HepG2 (cell line): ENCODE measurements around the gene MYO1G. TPM values are rescaled to one million over a fixed set of nuclear protein-coding genes. Genes with fewer than 3 reads are reported as not detected.

ENCODE experiments used
- ATAC-seq: fragments of 200-7000 bp; cut with Tn5 transposase; 3 replicates; pipeline ENCODE4 v1.9.1; 2020; ENCODE audit warnings: mild to moderate bottlenecking, moderate library complexity
- BruUV-seq: library from RNA; stranded (reverse); fragments of 400-500 nt; replicated peaks from 2 replicates; lab custom pipeline; 2021; lab: Mats Ljungman, UMichigan
- CTCF ChIA-PET: fragments of 300-600 bp; formaldehyde crosslinking; extraction: SDS; loops from one replicate; lab custom pipeline; 2021; ENCODE audit warnings: low total read pairs, inconsistent platforms, low intra/inter-chr PET ratio; lab: Yijun Ruan, JAX
- POLR2A ChIA-PET: fragments of 350-600 bp; sonication (Branson Sonifier 250); formaldehyde crosslinking; loops from one replicate; lab custom pipeline; 2020; ENCODE audit warnings: antibody characterized with exemption, inconsistent platforms; lab: Yijun Ruan, JAX
- DNase-seq: peaks from one replicate; pipeline ENCODE4 v3.0.0-alpha.2; 2015; ENCODE audit warnings: low spot score
- FAIRE-seq: peaks from 3 replicates; lab custom pipeline; 2011; peaks lifted over from hg19 to GRCh38; lab: Jason Lieb, UNC
- H2AFZ ChIP-seq: one replicate; pipeline ENCODE4 v1.6.1; 2011; ENCODE audit warnings: low read length, inconsistent platforms
- H3K27ac ChIP-seq: fragments of 300-600 bp; 3 replicates; pipeline ENCODE4 v1.8.0; 2011; ENCODE audit warnings: mixed run types, mild to moderate bottlenecking, mixed read lengths, low read length, inconsistent platforms; ENCODE audit not compliant: insufficient read depth; ENCODE audit errors: extremely low read length
- H3K27me3 ChIP-seq, 2 experiments: fragments of 200-600 bp in 1 of 2; 2 replicates in 1 of 2; 3 replicates in 1 of 2; pipeline versions ENCODE4 v1.6.0 to v1.8.0; 2011; ENCODE audit warnings: low read length in 2 of 2, mild to moderate bottlenecking in 2 of 2, moderate library complexity in 2 of 2, inconsistent platforms in 1 of 2; ENCODE audit not compliant: insufficient read depth in 2 of 2, control insufficient read depth in 1 of 2
- H3K36me3 ChIP-seq, 2 experiments: fragments of 200-600 bp in 1 of 2; replicated peaks in 1 of 2; 2 replicates in 1 of 2; 3 replicates in 1 of 2; pipeline versions ENCODE4 v1.5.1 to v1.8.0; 2011; ENCODE audit warnings: low read length in 2 of 2, inconsistent platforms in 1 of 2; ENCODE audit not compliant: insufficient read depth in 2 of 2, control insufficient read depth in 1 of 2
- H3K4me1 ChIP-seq: 2 replicates; pipeline ENCODE4 v1.5.1; 2012; ENCODE audit warnings: low read length, inconsistent platforms; ENCODE audit not compliant: insufficient read depth
- H3K4me2 ChIP-seq: 2 replicates; pipeline ENCODE4 v1.6.0; 2011; ENCODE audit warnings: low read depth, low read length, inconsistent platforms
- H3K4me3 ChIP-seq, 3 experiments: fragments of 200-600 bp in 1 of 3; sonication (generic), shearing (Covaris generic) in 1 of 3; replicated peaks in 1 of 3; 2 replicates each; pipeline ENCODE4 v1.5.1; 2011 to 2016; ENCODE audit warnings: low read length in 3 of 3, inconsistent platforms in 2 of 3, low read depth in 2 of 3, mild to moderate bottlenecking in 2 of 3, control low read depth in 1 of 3, mixed read lengths in 1 of 3; ENCODE audit not compliant: insufficient read depth in 1 of 3
- H3K79me2 ChIP-seq: one replicate; pipeline ENCODE4 v1.6.1; 2011; ENCODE audit warnings: low read length, inconsistent platforms; ENCODE audit not compliant: insufficient read depth
- H3K9ac ChIP-seq: 2 replicates; pipeline ENCODE4 v1.6.0; 2011; ENCODE audit warnings: mild to moderate bottlenecking, low read depth, low read length, inconsistent platforms; ENCODE audit not compliant: insufficient read depth
- H3K9me3 ChIP-seq: 2 replicates; pipeline ENCODE4 v1.5.1; 2012; ENCODE audit warnings: mild to moderate bottlenecking, low read length
- H4K20me1 ChIP-seq: 2 replicates; pipeline ENCODE4 v1.6.0; 2011; ENCODE audit warnings: inconsistent platforms, mild to moderate bottlenecking, low read length, moderate library complexity; ENCODE audit not compliant: insufficient read depth
- CEBPG ChIP-seq: IDR thresholded peaks from 2 replicates; pipeline ENCODE4 v1.6.1; 2016
- PHF21A ChIP-seq: sonication (generic); formaldehyde crosslinking; IDR thresholded peaks from 2 replicates; pipeline ENCODE4 v1.5.0; 2020; ENCODE audit warnings: mild to moderate bottlenecking, missing genetic modification reagents
- SMC3 ChIP-seq: IDR thresholded peaks from 2 replicates; pipeline ENCODE4 v1.6.1; 2011; ENCODE audit warnings: low read length, improper control_type of control experiment
- SNRNP70 ChIP-seq: fragments of 200-400 bp; formaldehyde crosslinking; IDR thresholded peaks from 2 replicates; pipeline ENCODE4 v1.6.1; 2017; ENCODE audit warnings: mild to moderate bottlenecking, low read depth, low read length, moderate library complexity
- ZC3H4 ChIP-seq: sonication (generic); formaldehyde crosslinking; IDR thresholded peaks from 2 replicates; pipeline ENCODE4 v1.4.0; 2020; ENCODE audit warnings: missing genetic modification reagents, borderline replicate concordance
- ZNF512 ChIP-seq: sonication (generic); formaldehyde crosslinking; IDR thresholded peaks from 2 replicates; pipeline ENCODE4 v1.4.0; 2020; ENCODE audit warnings: mild to moderate bottlenecking, missing genetic modification reagents
- ZNF556 ChIP-seq: sonication (generic); formaldehyde crosslinking; IDR thresholded peaks from 2 replicates; pipeline ENCODE4 v1.4.0; 2020; ENCODE audit warnings: mild to moderate bottlenecking, missing genetic modification reagents, borderline replicate concordance
- WGBS: methylation state at CpG from one replicate; pipeline ENCODE4 v1.1.6; 2017; ENCODE audit warnings: low lambda C conversion rate; 5-methylcytosine and 5-hydroxymethylcytosine counted together
- in situ Hi-C: cut with HindIII; loops from 2 replicates; pipeline ENCODE4 v1.10.0; 2017; ENCODE audit warnings: low pct_unique_long_range_greater_than_20kb; ENCODE audit not compliant: extremely low pct_ligation_motif_present
- intact Hi-C: fragments of 100-400 bp; cut with micrococcal nuclease; formaldehyde crosslinking; loops from one replicate; pipeline ENCODE4 v1.10.0; 2022; ENCODE audit not compliant: unreplicated experiment
- polyA plus RNA-seq, 8 experiments: library from polyadenylated mRNA; depleted of rRNA in 3 of 8; stranded (reverse) in 7 of 8; unstranded in 1 of 8; fragments of >200 nt; fragmentation: Illumina TruSeq in 4 of 8; extraction: Trizol in 4 of 8; gene quantifications; 2 replicates each; pipeline versions ENCODE4 v1.2.1 to v1.2.3, GENCODE V29; 2011 to 2016; ENCODE audit warnings: low read depth in 4 of 8, missing spikeins in 1 of 8, mixed read lengths in 1 of 8; ENCODE audit not compliant: insufficient read depth in 1 of 8
- total RNA-seq, 5 experiments: library from RNA; depleted of rRNA; stranded (reverse); fragments of >200 nt; fragmentation: Illumina TruSeq; extraction: Trizol; gene quantifications; 2 replicates each; pipeline ENCODE4 v1.2.3, GENCODE V29; 2016; ENCODE audit warnings: low read depth in 1 of 5
- TF ChIP-seq, protein P1 (sequence below): sonication (generic); formaldehyde crosslinking; IDR thresholded peaks from 2 replicates; pipeline ENCODE4 v1.4.0; 2020; ENCODE audit warnings: mild to moderate bottlenecking, missing genetic modification reagents
- TF ChIP-seq, protein P2 (sequence below): sonication (generic); formaldehyde crosslinking; IDR thresholded peaks from 2 replicates; pipeline ENCODE4 v1.5.0; 2020; ENCODE audit warnings: missing genetic modification reagents
- TF ChIP-seq, protein P3 (sequence below): IDR thresholded peaks from 2 replicates; pipeline ENCODE4 v1.6.1; 2018; ENCODE audit warnings: missing genetic modification reagents, mild to moderate bottlenecking, missing compliant biosample characterization

MYO1G gene
- total and polyA plus RNA-seq, 2 of the 13 experiments (the other 11 are each of a cell fraction or from before 2014, with no cell fraction given), result 0.29 to 1.1 TPM

GRCh38 chr7:44976746-44977196 lies 2.0 kb downstream of the MYO1G start:
- Histone ChIP-seq H2AFZ (no peak overlapping the region), H3K4me2 (no peak overlapping the region), H3K27ac (no peak overlapping the region), H3K4me3 (no peak overlapping the region), H3K36me3 (no peaks in the 10 kb centered on the region), H3K9me3 (no peaks in the 10 kb centered on the region), H4K20me1 (no peaks in the 10 kb centered on the region), H3K27me3 (peaks cover 4 to 5% of the 10 kb centered on the region in 2 experiments; a peak in 2 of 5 replicates), H3K4me1 (peaks cover 43% of the 10 kb centered on the region), H3K9ac (no peak overlapping the region), H3K79me2 (no peaks in the 10 kb centered on the region)
- ChIA-PET CTCF (no interaction called here), POLR2A (no interaction called here)
- in situ Hi-C loops (no loop called here), intact Hi-C loops (no loop called here)
- DNase-seq, result no peak
- ATAC-seq, result no peak
- TF ChIP-seq CEBPG (CRISPR knock-in tag), result no peak
- TF ChIP-seq ZNF556, result no peak
- no peak for TF ChIP-seq SMC3
- TF ChIP-seq, protein P1, sequence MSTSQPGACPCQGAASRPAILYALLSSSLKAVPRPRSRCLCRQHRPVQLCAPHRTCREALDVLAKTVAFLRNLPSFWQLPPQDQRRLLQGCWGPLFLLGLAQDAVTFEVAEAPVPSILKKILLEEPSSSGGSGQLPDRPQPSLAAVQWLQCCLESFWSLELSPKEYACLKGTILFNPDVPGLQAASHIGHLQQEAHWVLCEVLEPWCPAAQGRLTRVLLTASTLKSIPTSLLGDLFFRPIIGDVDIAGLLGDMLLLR (CRISPR knock-in tag), result no peak
- TF ChIP-seq, protein P2, sequence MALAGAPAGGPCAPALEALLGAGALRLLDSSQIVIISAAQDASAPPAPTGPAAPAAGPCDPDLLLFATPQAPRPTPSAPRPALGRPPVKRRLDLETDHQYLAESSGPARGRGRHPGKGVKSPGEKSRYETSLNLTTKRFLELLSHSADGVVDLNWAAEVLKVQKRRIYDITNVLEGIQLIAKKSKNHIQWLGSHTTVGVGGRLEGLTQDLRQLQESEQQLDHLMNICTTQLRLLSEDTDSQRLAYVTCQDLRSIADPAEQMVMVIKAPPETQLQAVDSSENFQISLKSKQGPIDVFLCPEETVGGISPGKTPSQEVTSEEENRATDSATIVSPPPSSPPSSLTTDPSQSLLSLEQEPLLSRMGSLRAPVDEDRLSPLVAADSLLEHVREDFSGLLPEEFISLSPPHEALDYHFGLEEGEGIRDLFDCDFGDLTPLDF (CRISPR knock-in tag), result no peak
- TF ChIP-seq PHF21A (CRISPR knock-in tag), result no peak
- TF ChIP-seq, protein P3, sequence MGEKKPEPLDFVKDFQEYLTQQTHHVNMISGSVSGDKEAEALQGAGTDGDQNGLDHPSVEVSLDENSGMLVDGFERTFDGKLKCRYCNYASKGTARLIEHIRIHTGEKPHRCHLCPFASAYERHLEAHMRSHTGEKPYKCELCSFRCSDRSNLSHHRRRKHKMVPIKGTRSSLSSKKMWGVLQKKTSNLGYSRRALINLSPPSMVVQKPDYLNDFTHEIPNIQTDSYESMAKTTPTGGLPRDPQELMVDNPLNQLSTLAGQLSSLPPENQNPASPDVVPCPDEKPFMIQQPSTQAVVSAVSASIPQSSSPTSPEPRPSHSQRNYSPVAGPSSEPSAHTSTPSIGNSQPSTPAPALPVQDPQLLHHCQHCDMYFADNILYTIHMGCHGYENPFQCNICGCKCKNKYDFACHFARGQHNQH (CRISPR knock-in tag), result no peak
- TF ChIP-seq ZNF512 (CRISPR knock-in tag), result no peak
- TF ChIP-seq SNRNP70, result no peak
- TF ChIP-seq ZC3H4 (CRISPR knock-in tag), result no peak
- no peak for FAIRE-seq
- WGBS, result 20% methylated on average over 1 of the region's 17 CpGs
- no TSS peak for BruUV-seq
